Measurements from ENCODE around the gene MITF.
"Not testable (repeated sequence)": the region's sequence is repeated elsewhere in the genome, so short reads cannot be mapped to it uniquely, and the experiment has no call there.

Gene MITF

GRCh38 chr3:69879051-69879450, 139.8 kb downstream of the MITF start:
- no peak for DNase-seq

GRCh38 chr3:69880069-69880640, 140.9 kb downstream of the MITF start:
- DNase-seq: no peak

- DNase-seq: no peak
Measured at GRCh38 chr3:69881051-69881450, 141.8 kb downstream of the MITF start.

GRCh38 chr3:69881756-69882428, 142.6 kb downstream of the MITF start:
- DNase-seq: no peak

GRCh38 chr3:69882560-69882959, 143.3 kb downstream of the MITF start:
- no peak for DNase-seq

GRCh38 chr3:69888040-69888942, 149.0 kb downstream of the MITF start:
- no peak for DNase-seq

- DNase-seq: no peak
Measured at GRCh38 chr3:69888943-69889315, 149.7 kb downstream of the MITF start.

GRCh38 chr3:69890084-69890483, 150.8 kb downstream of the MITF start:
- peak; percentile 26 for DNase-seq

GRCh38 chr3:69890691-69891090, 151.4 kb downstream of the MITF start:
- DNase-seq: no peak

- no peak for DNase-seq
Measured at GRCh38 chr3:69892706-69893105, 153.4 kb downstream of the MITF start.

GRCh38 chr3:69893274-69893673, 154.0 kb downstream of the MITF start:
- DNase-seq: no peak

GRCh38 chr3:69896095-69896494, 156.8 kb downstream of the MITF start:
- DNase-seq: no peak

- no peak for DNase-seq
Measured at GRCh38 chr3:69900331-69900730, 161.1 kb downstream of the MITF start.

- no peak for DNase-seq
Measured at GRCh38 chr3:69901802-69902201, 162.5 kb downstream of the MITF start.

GRCh38 chr3:69902386-69902785, 163.1 kb downstream of the MITF start:
- no peak for DNase-seq

GRCh38 chr3:69906351-69906966, 167.2 kb downstream of the MITF start:
- no peak for DNase-seq

GRCh38 chr3:69907554-69907953, 168.3 kb downstream of the MITF start:
- no peak for DNase-seq

- not testable (repeated sequence) for DNase-seq
Measured at GRCh38 chr3:69909859-69910258, 170.6 kb downstream of the MITF start.

GRCh38 chr3:69913422-69913821, 174.2 kb downstream of the MITF start:
- no peak for DNase-seq

GRCh38 chr3:69914395-69914794, 175.1 kb downstream of the MITF start:
- no peak for DNase-seq

GRCh38 chr3:69915726-69916125, 176.5 kb downstream of the MITF start:
- no peak for DNase-seq

- DNase-seq: not testable (repeated sequence)
Measured at GRCh38 chr3:69920009-69920408, 180.7 kb downstream of the MITF start.

GRCh38 chr3:69921651-69922050, 182.4 kb downstream of the MITF start:
- no peak for DNase-seq
